ENCODE measurements around the gene SP100. TPM values are rescaled to one million over a fixed set of nuclear protein-coding genes. Genes with fewer than 3 reads are reported as not detected.

Gene SP100
- total and polyA plus RNA-seq, 2 of the 8 experiments (the other 6 are each of a cell fraction or from before 2014, with no cell fraction given): 0.06 to 1.1 TPM

GRCh38 chr2:230502593-230502992 lies 86.6 kb downstream of the SP100 start:
- Histone ChIP-seq H3K9ac (replicated peaks in 1 of 4; ENCODE audit: extremely low read depth in 1 of 4, low read depth in 3 of 4, low read length in 3 of 4) (no peak overlapping the region), H2AFZ (ENCODE audit: low read length) (no peak overlapping the region), H3K4me2 (ENCODE audit: insufficient read depth in 1 of 2, low read depth in 2 of 2, low read length in 2 of 2) (no peak overlapping the region), H2BK120ac (replicated peaks; ENCODE audit: low read depth, low read length) (no peak overlapping the region), H3K56ac (replicated peaks; ENCODE audit: insufficient read length, low read depth, low read length) (no peak overlapping the region), H3K4me3 (ENCODE audit: extremely low read depth in 1 of 4, insufficient read depth in 2 of 4, low read depth in 3 of 4, low read length in 4 of 4) (no peak overlapping the region), H3K14ac (ENCODE audit: insufficient read length) (no peak overlapping the region), H4K8ac (ENCODE audit: extremely low read depth, insufficient read depth, low read length) (no peak overlapping the region), H3K4me1 (replicated peaks in 1 of 4; ENCODE audit: control insufficient read depth in 3 of 4, insufficient read depth in 4 of 4, low read length in 3 of 4) (no peaks in the 10 kb centered on the region), H3K27me3 (replicated peaks in 1 of 4; ENCODE audit: control insufficient read depth in 3 of 4, extremely low read depth in 1 of 4, insufficient read depth in 3 of 4, low read length in 3 of 4) (no peaks in the 10 kb centered on the region), H3K23me2 (ENCODE audit: low read depth, low read length) (no peaks in the 10 kb centered on the region), H3K4ac (replicated peaks; ENCODE audit: insufficient read length, low read depth, low read length) (no peak overlapping the region), H3K27ac (ENCODE audit: low read depth, low read length) (no peak overlapping the region), H3K18ac (ENCODE audit: extremely low read depth, low read length) (no peak overlapping the region), H2BK12ac (ENCODE audit: low read depth, low read length) (no peak overlapping the region), H2BK20ac (ENCODE audit: low read length) (no peak overlapping the region), H3K79me2 (ENCODE audit: control insufficient read depth in 1 of 2, insufficient read depth in 2 of 2, low read length in 2 of 2) (no peaks in the 10 kb centered on the region), H3K36me3 (ENCODE audit: control insufficient read depth in 2 of 4, insufficient read depth in 4 of 4, low read length in 3 of 4) (no peaks in the 10 kb centered on the region), H3K23ac (ENCODE audit: insufficient read length) (no peak overlapping the region), H2BK5ac (ENCODE audit: low read depth, low read length) (no peak overlapping the region), H3K79me1 (ENCODE audit: low read depth, low read length) (no peaks in the 10 kb centered on the region), H4K20me1 (replicated peaks in 1 of 2; ENCODE audit: control insufficient read depth in 1 of 2, insufficient read depth in 2 of 2, low read length in 2 of 2) (no peaks in the 10 kb centered on the region), H4K5ac (ENCODE audit: insufficient read length, low read depth, low read length) (no peak overlapping the region), H4K91ac (replicated peaks; ENCODE audit: insufficient read length, low read length) (no peak overlapping the region), H3K9me3 (ENCODE audit: insufficient read depth in 2 of 2, low read depth in 1 of 2, low read length in 1 of 2) (no peaks in the 10 kb centered on the region), H2BK15ac (ENCODE audit: low read length) (no peak overlapping the region), H2AK5ac (ENCODE audit: low read depth, low read length) (no peak overlapping the region)
- no peak for TF ChIP-seq RNF2 (IDR thresholded peaks at IDR 0.05; ENCODE audit: borderline replicate concordance, low read depth, low read length, missing control alignments, poor library complexity, severe bottlenecking)
- no peak for TF ChIP-seq SP4 (IDR thresholded peaks at IDR 0.05; ENCODE audit: low read length)
- no peak for TF ChIP-seq CEBPB (IDR thresholded peaks at IDR 0.05; ENCODE audit: low read depth, low read length)
- TF ChIP-seq ZNF274 (IDR thresholded peaks at IDR 0.05; ENCODE audit: borderline replicate concordance, extremely low read depth, low read length): no peak
- TF ChIP-seq KDM1A (IDR thresholded peaks at IDR 0.05; ENCODE audit: borderline replicate concordance, low read length): no peak
- TF ChIP-seq SIX5 (IDR thresholded peaks at IDR 0.05; ENCODE audit: low read depth, low read length): no peak
- TF ChIP-seq TEAD4 (IDR thresholded peaks at IDR 0.05; ENCODE audit: low read depth, low read length): no peak
- TF ChIP-seq CHD1 (IDR thresholded peaks at IDR 0.05; ENCODE audit: low read depth, low read length): no peak
- TF ChIP-seq CTCF (IDR thresholded peaks at IDR 0.05; ENCODE audit: control extremely low read depth in 1 of 3, insufficient read depth in 1 of 3, low read depth in 1 of 3, low read length in 3 of 3): no peak
- no peak for TF ChIP-seq KDM4A (IDR thresholded peaks at IDR 0.05; ENCODE audit: low read depth, low read length, severe bottlenecking)
- TF ChIP-seq SP2 (IDR thresholded peaks at IDR 0.05; ENCODE audit: low read length): no peak
- no peak for TF ChIP-seq NANOG (IDR thresholded peaks at IDR 0.05; ENCODE audit: insufficient read depth, low read depth, low read length, poor library complexity, severe bottlenecking)
- FAIRE-seq: no peak
- whole genome bisulfite sequencing, 2 experiments (ENCODE audit: extremely low coverage in 1 of 2, insufficient coverage in 1 of 2, insufficient read length in 1 of 2, insufficient replicate concordance in 2 of 2, low coverage in 1 of 2, low lambda C conversion rate in 2 of 2, missing lambda C conversion rate in 1 of 2): 88% methylated on average over 7 of the region's 7 CpGs; no CpG with 5 or more reads in 1 of the 2 experiments
- CTCF ChIA-PET (ENCODE audit: partially characterized antibody): no interaction called here
- POLR2A ChIA-PET (ENCODE audit: partially characterized antibody): no interaction called here
- no peak for DNase-seq (ENCODE audit: low read depth in 1 of 2, low spot score in 2 of 2)
